ENCODE results near the gene PKN1. TPM values are rescaled to one million over a fixed set of nuclear protein-coding genes. Genes with fewer than 3 reads are reported as not detected.
A peak's percentile ranks its signal among the peaks of the same experiment; 100 is the strongest.

PKN1 gene
- total and polyA plus RNA-seq, 9 of the 15 experiments (the other 6 are each of a cell fraction or from before 2014, with no cell fraction given) = 0.30 to 228 (median 77.5) TPM

- TF ChIP-seq GTF3C2 (IDR thresholded peaks at IDR 0.05; ENCODE audit: borderline replicate concordance, extremely low read depth, insufficient read length) = no peak
- TF ChIP-seq ZNF77 (CRISPR knock-in tag; IDR thresholded peaks at IDR 0.05) = no peak
Observed at GRCh38 chr19:14394167-14394566, 38.9 kb upstream of the PKN1 start (continued).

GRCh38 chr19:14395262-14395661 lies 37.8 kb upstream of the PKN1 start:
- Histone ChIP-seq H3K4me1 (replicated peaks in 1 of 2; ENCODE audit: control insufficient read depth in 2 of 2, insufficient read depth in 2 of 2, low read length in 2 of 2) (peaks cover 0 to 8% of the 10 kb centered on the region in 2 experiments; a peak in 3 of 5 replicates), H3K9ac (ENCODE audit: insufficient read depth in 1 of 2, low read depth in 2 of 2, low read length in 2 of 2) (no peak overlapping the region), H3K36me3 (ENCODE audit: control insufficient read depth, insufficient read depth, low read length) (peaks cover 74% of the 10 kb centered on the region; the same call in 2 of the 3 replicates), H3K27ac (ENCODE audit: extremely low read depth, low read depth, low read length) (no peak overlapping the region), H3K4me2 (ENCODE audit: insufficient read depth, low read length) (no peak overlapping the region), H3K9me1 (ENCODE audit: control insufficient read depth, insufficient read depth, low read length) (peaks cover 4% of the 10 kb centered on the region), H3K9me3 (replicated peaks; ENCODE audit: control insufficient read depth, insufficient read depth, low read depth, low read length) (no peaks in the 10 kb centered on the region), H3K79me2 (ENCODE audit: control insufficient read depth, insufficient read depth, low read length) (no peaks in the 10 kb centered on the region), H4K20me1 (replicated peaks; ENCODE audit: control insufficient read depth, insufficient read depth, low read length) (peaks cover 7% of the 10 kb centered on the region; the same call in 1 of the 2 replicates), H3K27me3 (ENCODE audit: control insufficient read depth in 2 of 2, insufficient read depth in 2 of 2, low read length in 2 of 2) (no peaks in the 10 kb centered on the region), H2AFZ (ENCODE audit: low read depth, low read length) (no peak overlapping the region), H3K4me3 (no peak overlapping the region)
- FAIRE-seq (no peak), ATAC-seq (peak; percentile 22), DNase-seq (ENCODE audit: extremely low read depth in 1 of 4, low spot score in 3 of 4) (no peak)
- CTCF ChIA-PET (ENCODE audit: low intra/inter-chr PET ratio) = no interaction called here
- in situ Hi-C loops (cut with MboI) (loop anchor here (5.0 kb wide), 1 partner anchor 372 kb away; no protein-coding TSS in a partner anchor), intact Hi-C loops (cut with micrococcal nuclease) (no loop called here)
- BruUV-seq (replicated peaks) = no TSS peak
- 91% methylated on average over 8 of the region's 9 CpGs for WGBS (ENCODE audit: insufficient coverage, low coverage, missing lambda C conversion rate)
- POLR2A ChIA-PET = interaction anchor here (3.3 kb wide), 1 partner anchor 10 kb away, joined by 24 read pairs; no protein-coding TSS in a partner anchor
- TF ChIP-seq SUPT5H (IDR thresholded peaks at IDR 0.05) (0 out of 2 replicates have a peak, but pooled peaks have one; percentile 6), ZBTB2 (IDR thresholded peaks at IDR 0.05) (no peak), SAP30 (IDR thresholded peaks at IDR 0.05; ENCODE audit: borderline replicate concordance, insufficient read depth, low read depth, low read length, poor library complexity, severe bottlenecking) (no peak), PHB2 (IDR thresholded peaks at IDR 0.05; ENCODE audit: low read depth) (no peak), TAL1 (IDR thresholded peaks at IDR 0.05) (no peak), RFX1 (IDR thresholded peaks at IDR 0.05) (no peak), ETV1 (tag; conservative IDR thresholded peaks at IDR 0.05; ENCODE audit: low read depth) (no peak), ZNF780A (CRISPR knock-in tag; IDR thresholded peaks at IDR 0.05) (no peak), ZNF695 (CRISPR knock-in tag; IDR thresholded peaks at IDR 0.05) (no peak), MYBL2 (IDR thresholded peaks at IDR 0.05; ENCODE audit: low read depth) (no peak), MYBL2 (CRISPR knock-in tag; IDR thresholded peaks at IDR 0.05; ENCODE audit: borderline replicate concordance) (no peak), ATF4 (CRISPR knock-in tag; IDR thresholded peaks at IDR 0.05) (no peak), POLR2A (conservative IDR thresholded peaks at IDR 0.05) (0 out of 2 replicates have a peak, but pooled peaks have one; percentile 6), WHSC1 (IDR thresholded peaks at IDR 0.05; ENCODE audit: low read length) (no peak), NFIC (IDR thresholded peaks at IDR 0.05) (no peak)
